Upper lobe of left lung (tissue), 4 donors: ENCODE results near the gene NSUN2.

Experiments
- CTCF ChIP-seq, 6 experiments: fragments of 450-650 bp in 4 of 6; fragments of 200-600 bp in 2 of 6; sonication (generic) in 2 of 6; IDR thresholded peaks; one replicate each; pipeline ENCODE4 v1.5.1; 2016 to 2019; ENCODE audit warnings: antibody characterized with exemption in 6 of 6
- EP300 ChIP-seq, 4 donors: sonication (generic); formaldehyde crosslinking; IDR thresholded peaks; one replicate each; pipeline ENCODE4 v1.5.1; 2017; ENCODE audit warnings: antibody characterized with exemption in 4 of 4, control low read depth in 2 of 4
- POLR2AphosphoS5 ChIP-seq, 2 donors: sonication (generic); formaldehyde crosslinking; IDR thresholded peaks; one replicate each; pipeline ENCODE4 v1.5.1; 2017; ENCODE audit warnings: antibody characterized with exemption in 2 of 2

- no peak for TF ChIP-seq EP300 (IDR thresholded peaks at IDR 0.05)
- TF ChIP-seq POLR2AphosphoS5 (IDR thresholded peaks at IDR 0.05): no peak
- no peak for TF ChIP-seq CTCF (IDR thresholded peaks at IDR 0.05)
These were observed 38.8 kb downstream of the NSUN2 start for GRCh38 chr5:6594066-6594465.
